Heart right ventricle (tissue), 16 donors: ENCODE data around the gene TCF25. TPM values are rescaled to one million over a fixed set of nuclear protein-coding genes. Genes with fewer than 3 reads are reported as not detected.

Experiments
- ATAC-seq, 8 donors: fragments of 200-7000 bp; cut with Tn5 transposase; one replicate each; pipeline ENCODE4 v1.9.1; 2020; ENCODE audit warnings: mild to moderate bottlenecking in 8 of 8, moderate library complexity in 8 of 8, moderate number of reproducible peaks in 1 of 8
- DNase-seq, 2 donors: peaks; one replicate each; pipeline ENCODE4 v3.0.0-alpha.2; 2020
- H3K27ac ChIP-seq, 10 donors: fragments of 200-600 bp; sonication (generic) in 2 of 10; one replicate each; pipeline versions ENCODE4 v1.5.0 to v1.8.0; 2020 to 2022; ENCODE audit warnings: mild to moderate bottlenecking in 3 of 10
- H3K27me3 ChIP-seq, 7 donors: fragments of 200-600 bp; one replicate each; pipeline ENCODE4 v1.8.0; 2021 to 2022; ENCODE audit warnings: mild to moderate bottlenecking in 2 of 7
- H3K36me3 ChIP-seq, 9 donors: fragments of 200-600 bp; sonication (generic) in 1 of 9; one replicate each; pipeline versions ENCODE4 v1.5.0 to v1.8.0; 2020 to 2022; ENCODE audit warnings: mild to moderate bottlenecking in 2 of 9
- H3K4me1 ChIP-seq, 9 donors: fragments of 200-600 bp; sonication (generic) in 1 of 9; one replicate each; pipeline versions ENCODE4 v1.5.0 to v1.8.0; 2020 to 2022; ENCODE audit warnings: mild to moderate bottlenecking in 4 of 9
- H3K4me3 ChIP-seq, 10 donors: fragments of 200-600 bp; sonication (generic) in 2 of 10; one replicate each; pipeline versions ENCODE4 v1.5.0 to v1.8.0; 2020 to 2022; ENCODE audit warnings: mild to moderate bottlenecking in 7 of 10, moderate library complexity in 2 of 10
- H3K9me3 ChIP-seq, 11 donors: fragments of 200-600 bp in 10 of 11; sonication (generic) in 2 of 11; one replicate each; pipeline versions ENCODE4 v1.5.0 to v1.8.0; 2013 to 2022; ENCODE audit warnings: mild to moderate bottlenecking in 2 of 11, control low read depth in 1 of 11, moderate library complexity in 1 of 11
- CTCF ChIP-seq, 9 donors: fragments of 200-600 bp; sonication (generic) in 2 of 9; IDR thresholded peaks; one replicate each; pipeline versions ENCODE4 v1.5.0 to v1.8.0; 2021 to 2022; ENCODE audit warnings: antibody characterized with exemption in 9 of 9, mild to moderate bottlenecking in 5 of 9, moderate library complexity in 1 of 9
- WGBS, 2 donors: extraction: QIAGEN DNeasy Blood & Tissue Kit; methylation state at CpG; one replicate each; pipeline ENCODE4 v1.1.7; 2013; ENCODE audit warnings: inconsistent platforms in 1 of 2; 5-methylcytosine and 5-hydroxymethylcytosine counted together
- intact Hi-C, 10 donors: fragments of 100-400 bp; cut with DNase I; formaldehyde crosslinking; loops; one replicate each; pipeline versions ENCODE4 v1.11.1 to v1.14.2; 2022
- polyA plus RNA-seq, 2 donors: library from polyadenylated mRNA; stranded (reverse); fragments of 200-250 nt; gene quantifications; one replicate each; pipeline ENCODE4 v1.2.3, GENCODE V29; 2013
- total RNA-seq, 10 donors: library from RNA; stranded (reverse); fragmentation: NEBNext Ultra II Directional in 3 of 10; extraction: Animal tissue kit (Norgen Biotek cat#: 25700) in 3 of 10; gene quantifications; one replicate each; pipeline versions ENCODE4 v1.2.1 to v1.2.4, GENCODE V29; 2021 to 2023
- donor health status: Arrhythmogenic right ventricular cardiomyopathy.
- donor health status: ischemic (EF 13 %, LVEDD 7.1; RV severe dilation, severe dysfunction).
- donor health status: healthy with polysubstance abuse.
- donor health status: DM: no; HTN: yes; CAD: no.
- donor health status: DM: no; HTN: no; CAD: no.
- donor health status: ischemic (EF 25% LVEDD 6.9; RV normal size, moderate dysfunction).
- donor health status: ischemic (EF 25% LVEDD 5.7; RV mildly dilated, moderate dysfunction).
- donor health status: healthy.
- donor health status: DM: yes; HTN: yes; CAD: no.
- donor health status: Ischemic cardiomyopathy.
- donor health status: ischemic (EF 35%, LVEDD 5.7; RV mildly dilated, moderate dysfunction).
- donor health status: nonischemic (EF 11% LVEDD 7.7; RV severe dilation, severe dysfunction).
- donor health status: DM: yes; HTN: yes; CAD: no.
- donor health status: PGD.
- donor health status: ischemic (EF 29% LVEDD 5.4; RV normal size, mild dysfunction).
- donor health status: nonischemic (EF 23%, LVEDD 6.1; RV moderate dilation, normal function).

The TCF25 gene
- total and polyA plus RNA-seq, 12 donors: 77.5 to 112 (median 94.8) TPM

GRCh38 chr16:89938175-89938885 lies 64.9 kb downstream of the TCF25 start:
- no peak for ATAC-seq
- no peak overlapping the region for H3K27ac ChIP-seq
- no peak for TF ChIP-seq CTCF (IDR thresholded peaks at IDR 0.05)
- WGBS, 2 donors: 73 to 75% methylated on average over 21 of the region's 21 CpGs
- intact Hi-C loops: no loop called here
- no peaks in the 10 kb centered on the region for H3K9me3 ChIP-seq
- H3K4me3 ChIP-seq: no peak overlapping the region
- peaks cover 0 to 18% (median 0%) of the 10 kb centered on the region in 9 donors for H3K36me3 ChIP-seq
- DNase-seq: no peak
- no peaks in the 10 kb centered on the region for H3K4me1 ChIP-seq
- no peaks in the 10 kb centered on the region for H3K27me3 ChIP-seq

GRCh38 chr16:89944773-89945172 lies 71.4 kb downstream of the TCF25 start:
- 75 to 82% methylated on average over 5 of the region's 5 CpGs for WGBS, 2 donors
- intact Hi-C loops: no loop called here
- Histone ChIP-seq H3K9me3 (no peaks in the 10 kb centered on the region), H3K27me3 (peaks cover 0 to 23% (median 6%) of the 10 kb centered on the region in 7 donors), H3K27ac (no peak overlapping the region), H3K4me3 (no peak overlapping the region), H3K36me3 (no peaks in the 10 kb centered on the region), H3K4me1 (peaks cover 0 to 18% (median 15%) of the 10 kb centered on the region in 9 donors)
- ATAC-seq (no peak), DNase-seq (no peak)
- no peak for TF ChIP-seq CTCF (IDR thresholded peaks at IDR 0.05)

- no peak for DNase-seq
- 67 to 78% methylated on average over 7 of the region's 7 CpGs for WGBS, 2 donors
Measured at GRCh38 chr16:89945654-89946053, 72.3 kb downstream of the TCF25 start.

GRCh38 chr16:89946515-89946914 lies 73.1 kb downstream of the TCF25 start:
- Histone ChIP-seq H3K9me3 (no peaks in the 10 kb centered on the region), H3K36me3 (no peaks in the 10 kb centered on the region), H3K4me1 (peaks cover 0 to 21% (median 15%) of the 10 kb centered on the region in 9 donors), H3K27me3 (peaks cover 0 to 23% (median 6%) of the 10 kb centered on the region in 7 donors), H3K4me3 (no peak overlapping the region), H3K27ac (no peak overlapping the region)
- intact Hi-C loops: no loop called here
- no peak for TF ChIP-seq CTCF (IDR thresholded peaks at IDR 0.05)
- WGBS, 2 donors: 74 to 87% methylated on average over 5 of the region's 5 CpGs
- ATAC-seq (no peak), DNase-seq (no peak)

More at GRCh38 chr16:89945654-89946053, 72.3 kb downstream of the TCF25 start:
- no peaks in the 10 kb centered on the region for H3K36me3 ChIP-seq
- peaks cover 0 to 23% (median 6%) of the 10 kb centered on the region in 7 donors for H3K27me3 ChIP-seq
- TF ChIP-seq CTCF (IDR thresholded peaks at IDR 0.05): no peak
- H3K4me3 ChIP-seq: no peak overlapping the region
- ATAC-seq: no peak
- peaks cover 0 to 21% (median 15%) of the 10 kb centered on the region in 9 donors for H3K4me1 ChIP-seq
- intact Hi-C loops: no loop called here
- no peaks in the 10 kb centered on the region for H3K9me3 ChIP-seq
- no peak overlapping the region for H3K27ac ChIP-seq
